Fibroblast of the aortic adventitia (primary cell): ENCODE data around the gene ALPK3. TPM values are rescaled to one million over a fixed set of nuclear protein-coding genes. Genes with fewer than 3 reads are reported as not detected.

Experiments used
- DNase-seq: peaks from one replicate; pipeline ENCODE4 v3.0.0-alpha.2; 2010; ENCODE audit warnings: low read depth
- H3K4me3 ChIP-seq: 2 replicates; pipeline ENCODE4 v1.5.1; 2011; ENCODE audit warnings: low read depth, mild to moderate bottlenecking, control low read depth, low read length, moderate library complexity
- total RNA-seq: library from RNA; depleted of rRNA; stranded (reverse); fragments of >200 nt; gene quantifications from 2 replicates; pipeline ENCODE4 v1.2.3, GENCODE V29; 2012; ENCODE audit warnings: low replicate concordance
- TF ChIP-seq, protein P1 (sequence below): IDR thresholded peaks from 2 replicates; pipeline ENCODE4 v1.5.1; 2011; ENCODE audit warnings: mild to moderate bottlenecking, low read length, control low read depth, inconsistent platforms; ENCODE audit not compliant: insufficient read depth

ALPK3 gene
- total RNA-seq, 1 donor: 0.18 TPM

DNA sequence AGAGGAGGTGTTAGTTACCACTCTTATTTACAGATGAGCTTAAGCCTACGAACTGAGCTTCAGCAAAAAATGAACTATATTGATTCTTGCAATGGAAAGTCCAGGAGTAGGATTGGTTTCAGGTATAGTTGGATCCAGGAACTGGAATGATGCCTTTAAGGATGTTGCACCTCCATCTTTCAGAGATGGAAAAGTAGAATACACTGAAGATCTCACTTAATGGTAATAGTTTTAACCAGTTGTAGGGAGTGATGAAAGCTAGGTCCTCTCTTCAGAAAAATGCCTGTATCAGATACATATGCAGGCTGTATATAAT lies 69.8 kb downstream of the ALPK3 start:
- no peak overlapping the region for H3K4me3 ChIP-seq
- TF ChIP-seq, protein P1, sequence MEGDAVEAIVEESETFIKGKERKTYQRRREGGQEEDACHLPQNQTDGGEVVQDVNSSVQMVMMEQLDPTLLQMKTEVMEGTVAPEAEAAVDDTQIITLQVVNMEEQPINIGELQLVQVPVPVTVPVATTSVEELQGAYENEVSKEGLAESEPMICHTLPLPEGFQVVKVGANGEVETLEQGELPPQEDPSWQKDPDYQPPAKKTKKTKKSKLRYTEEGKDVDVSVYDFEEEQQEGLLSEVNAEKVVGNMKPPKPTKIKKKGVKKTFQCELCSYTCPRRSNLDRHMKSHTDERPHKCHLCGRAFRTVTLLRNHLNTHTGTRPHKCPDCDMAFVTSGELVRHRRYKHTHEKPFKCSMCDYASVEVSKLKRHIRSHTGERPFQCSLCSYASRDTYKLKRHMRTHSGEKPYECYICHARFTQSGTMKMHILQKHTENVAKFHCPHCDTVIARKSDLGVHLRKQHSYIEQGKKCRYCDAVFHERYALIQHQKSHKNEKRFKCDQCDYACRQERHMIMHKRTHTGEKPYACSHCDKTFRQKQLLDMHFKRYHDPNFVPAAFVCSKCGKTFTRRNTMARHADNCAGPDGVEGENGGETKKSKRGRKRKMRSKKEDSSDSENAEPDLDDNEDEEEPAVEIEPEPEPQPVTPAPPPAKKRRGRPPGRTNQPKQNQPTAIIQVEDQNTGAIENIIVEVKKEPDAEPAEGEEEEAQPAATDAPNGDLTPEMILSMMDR: no peak
- no peak for DNase-seq

DNA sequence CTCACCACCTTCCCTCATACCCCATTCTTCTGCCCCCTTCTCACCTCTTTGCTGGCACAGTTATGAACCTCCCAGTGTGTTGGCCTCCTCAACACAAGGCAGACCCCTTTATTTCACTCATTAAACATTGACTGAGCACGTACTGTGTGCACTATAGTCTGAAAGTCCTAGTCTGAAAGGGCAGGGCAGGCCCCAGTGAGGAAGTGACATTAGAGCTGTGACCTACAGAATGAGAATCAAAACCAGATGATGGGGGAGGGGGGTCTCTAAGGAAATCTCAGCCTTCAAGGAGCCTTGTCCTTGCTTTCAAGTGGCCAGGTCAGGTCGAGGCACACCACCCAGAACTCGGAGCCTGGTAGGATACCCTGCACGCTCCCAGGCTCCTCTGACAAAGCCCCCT lies 70.8 kb downstream of the ALPK3 start:
- TF ChIP-seq, protein P1: no peak
- DNase-seq: no peak
- H3K4me3 ChIP-seq: no peak overlapping the region

DNA sequence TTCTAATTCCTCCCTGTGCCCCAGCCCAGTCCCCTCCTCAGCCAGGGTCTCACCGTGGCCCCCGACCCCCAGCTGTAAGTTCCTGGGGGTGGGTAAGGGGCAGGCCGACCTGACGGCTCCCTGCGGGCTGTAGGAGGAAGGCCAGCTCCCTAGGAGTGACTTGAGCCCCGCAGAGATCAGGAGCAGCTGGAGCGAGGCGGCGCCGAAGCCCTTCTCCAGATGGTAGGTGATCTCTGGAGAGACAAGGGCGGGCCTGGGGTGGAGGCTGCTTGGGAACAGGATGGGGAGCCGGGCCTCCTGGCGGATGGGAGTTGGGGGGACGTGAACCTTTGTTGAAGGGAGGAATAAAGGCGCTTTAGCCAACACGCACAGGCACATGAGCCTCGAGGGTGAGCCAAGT lies 71.5 kb downstream of the ALPK3 start:
- TF ChIP-seq, protein P1: no peak
- no peak overlapping the region for H3K4me3 ChIP-seq

DNA sequence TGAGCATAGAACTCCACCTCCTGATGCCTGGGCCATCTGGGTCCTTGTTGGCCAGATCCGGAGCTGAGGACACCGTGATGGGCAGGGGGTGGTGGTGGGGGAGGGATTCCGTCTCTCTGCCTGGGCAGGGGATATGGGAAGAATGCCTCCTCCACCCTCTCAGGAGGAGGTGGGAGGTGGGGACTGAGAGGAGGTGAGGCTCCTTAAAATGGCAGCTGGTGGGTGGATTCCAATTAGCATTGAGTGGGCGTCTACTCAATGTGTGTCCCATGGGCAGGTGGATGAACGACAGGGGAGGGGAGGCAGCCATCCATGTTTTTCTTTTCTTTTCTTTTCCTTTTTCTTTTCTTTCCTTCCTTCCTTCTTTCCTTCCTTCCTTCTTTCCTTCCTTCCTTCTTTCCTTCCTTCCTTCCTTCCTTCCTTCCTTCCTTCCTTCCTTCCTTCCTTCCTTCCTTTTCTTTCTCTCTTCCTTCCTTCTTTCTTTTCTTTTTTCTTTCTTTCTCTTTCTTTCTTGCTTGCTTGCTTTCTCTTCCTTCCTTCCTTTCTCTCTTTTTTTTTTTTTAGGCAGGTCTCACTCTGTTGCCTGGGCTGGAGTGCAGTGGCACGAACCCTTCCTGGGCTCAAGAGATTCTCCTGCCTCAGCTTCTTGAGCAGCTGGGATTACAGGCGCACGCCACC lies 72.3 kb downstream of the ALPK3 start:
- TF ChIP-seq, protein P1: no peak
- H3K4me3 ChIP-seq: no peak overlapping the region
- DNase-seq: no peak

More for the DNA sequence above, 71.5 kb downstream of the ALPK3 start:
- no peak for DNase-seq

DNA sequence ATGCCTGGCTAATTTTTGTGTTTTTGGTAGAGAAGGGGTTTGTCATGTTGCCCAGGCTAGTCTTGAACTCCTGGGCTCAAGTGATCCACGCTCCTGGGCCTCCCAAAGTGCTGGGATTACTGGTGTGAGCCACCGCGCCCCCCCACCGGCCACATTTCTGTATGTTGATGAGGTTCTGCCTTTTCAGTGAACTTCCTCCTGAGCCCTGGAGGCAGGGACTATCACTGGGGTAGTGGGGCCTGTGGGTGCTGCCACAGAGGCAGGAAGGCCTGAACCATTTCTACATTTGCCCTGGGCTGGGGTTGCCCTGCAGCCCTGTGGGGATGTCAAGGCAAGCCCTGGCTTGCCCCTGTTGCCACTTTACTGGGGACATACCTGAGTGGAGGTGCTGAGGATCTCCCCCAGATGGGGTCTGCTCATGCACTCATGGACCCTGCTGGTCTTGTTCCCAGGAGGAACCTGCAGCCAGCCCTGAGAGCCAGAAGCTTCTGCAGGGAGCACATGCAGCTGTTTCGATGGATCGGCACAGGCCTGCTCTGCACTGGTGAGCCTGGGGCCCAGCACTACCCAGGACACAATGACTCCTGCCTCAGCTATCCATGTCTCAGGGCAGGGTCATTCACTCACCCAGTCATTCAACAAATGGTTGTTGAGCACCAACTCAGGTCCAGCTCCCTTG lies 73.0 kb downstream of the ALPK3 start:
- TF ChIP-seq, protein P1: no peak
- no peak for DNase-seq
- H3K4me3 ChIP-seq: no peak overlapping the region

DNA sequence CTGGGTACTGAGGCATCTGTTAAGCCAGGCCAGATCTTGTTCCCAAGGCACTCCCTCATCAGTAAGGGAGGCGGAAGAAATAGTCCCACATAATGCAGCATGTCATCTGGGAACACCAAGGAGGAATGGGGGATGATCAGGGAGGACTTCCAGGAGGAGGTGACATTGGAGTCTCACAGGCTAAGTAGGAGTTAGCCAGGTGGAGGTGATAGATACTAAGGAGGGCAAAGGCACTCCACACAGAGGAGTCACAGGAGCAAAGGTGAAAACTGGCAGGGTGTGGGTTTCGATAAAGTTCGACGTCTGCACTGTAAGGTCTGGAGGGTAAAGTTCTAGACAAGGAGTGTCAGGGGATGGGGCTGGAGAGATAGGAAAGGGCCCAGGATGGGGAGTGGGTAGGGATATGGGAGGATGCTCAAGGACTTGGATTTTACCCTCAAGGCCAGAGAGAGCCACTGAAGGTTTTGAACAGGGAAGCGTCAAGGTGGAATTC lies 73.6 kb downstream of the ALPK3 start:
- DNase-seq: no peak
- no peak overlapping the region for H3K4me3 ChIP-seq
- TF ChIP-seq, protein P1: no peak
